GM18909 (cell line): ENCODE results near the gene NXPE2.
"Not testable (repeated sequence)": the region's sequence is repeated elsewhere in the genome, so short reads cannot be mapped to it uniquely, and the experiment has no call there.

Source experiments
- ATAC-seq: cut with Tn5 transposase; IDR thresholded peaks from one replicate; pipeline ENCODE4 v1.9.1; 2021; ENCODE audit warnings: mild to moderate bottlenecking; ENCODE audit not compliant: unreplicated experiment, poor library complexity

NXPE2 gene

DNA sequence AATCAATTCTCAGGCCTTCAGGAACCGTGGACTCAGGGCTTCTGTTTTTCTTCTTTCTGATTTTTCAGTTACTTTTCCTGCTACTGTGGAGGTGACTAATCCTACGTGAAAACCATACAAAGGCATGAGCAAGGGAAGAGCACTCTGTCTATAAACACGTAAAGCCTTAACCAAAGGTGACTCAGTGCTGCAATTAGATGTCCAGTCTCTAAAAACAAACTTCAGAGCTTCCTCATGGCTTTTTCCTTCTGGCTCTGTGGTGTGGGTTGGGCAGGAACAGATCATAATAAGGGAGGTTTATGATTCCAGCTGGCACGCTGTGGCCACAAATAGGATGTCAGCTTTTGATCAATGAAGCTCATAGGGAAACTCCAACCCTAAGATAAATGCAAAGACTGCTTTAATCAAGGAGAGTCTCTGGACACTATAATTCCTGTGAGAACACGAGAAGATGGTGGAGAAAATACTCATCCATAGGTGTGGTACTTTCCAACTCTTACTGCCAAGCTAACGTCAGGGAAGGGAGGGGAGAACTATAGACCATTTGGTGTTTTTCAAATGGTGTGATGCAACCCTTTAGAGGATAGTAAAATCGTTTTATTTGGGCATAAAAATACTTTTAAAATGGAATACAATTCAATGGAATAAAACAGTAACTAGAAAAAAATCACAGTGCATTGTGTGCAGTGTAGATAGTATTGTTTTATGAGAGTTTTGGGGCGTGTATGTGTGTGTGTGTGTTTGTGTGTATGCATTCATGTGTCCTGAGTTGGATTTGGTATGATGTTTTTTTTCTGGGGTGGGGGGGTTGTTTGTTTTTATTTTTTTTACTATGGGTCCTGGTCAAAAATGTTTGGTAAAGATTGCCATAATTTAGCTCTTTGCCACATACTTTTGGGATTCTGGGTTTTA is at the start of gene NXPE2:
NXPE2 (plus strand) TSS at position 403 of the 912 bp plus-strand sequence; CDS start at position 452, 49 bp downstream.
- no peak for ATAC-seq

GRCh38 chr11:114631445-114631965 is 46.8 kb upstream of the NXPE2 start:
- ATAC-seq = not testable (repeated sequence)

DNA sequence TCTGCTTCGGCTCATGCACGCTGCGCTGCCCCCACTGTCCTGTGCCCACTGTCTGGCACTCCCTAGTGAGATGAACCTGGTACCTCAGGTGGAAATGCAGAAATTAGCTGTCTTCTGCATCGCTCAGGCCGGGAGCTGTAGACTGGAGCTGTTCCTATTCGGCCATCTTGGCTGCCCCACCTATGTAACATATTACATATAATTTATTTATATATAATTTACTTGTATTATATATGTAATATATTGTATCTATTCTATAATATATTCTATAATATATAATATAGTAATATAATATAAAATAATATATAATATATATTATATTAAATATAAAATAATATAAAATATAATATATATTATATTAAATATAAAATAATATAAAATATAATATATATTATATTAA is 38.9 kb upstream of the NXPE2 start:
- ATAC-seq = not testable (repeated sequence)

- ATAC-seq = no peak
These were observed 27.7 kb upstream of the NXPE2 start for GRCh38 chr11:114650661-114651060.

- no peak for ATAC-seq
These were observed 27.1 kb upstream of the NXPE2 start for GRCh38 chr11:114651145-114651718.

DNA sequence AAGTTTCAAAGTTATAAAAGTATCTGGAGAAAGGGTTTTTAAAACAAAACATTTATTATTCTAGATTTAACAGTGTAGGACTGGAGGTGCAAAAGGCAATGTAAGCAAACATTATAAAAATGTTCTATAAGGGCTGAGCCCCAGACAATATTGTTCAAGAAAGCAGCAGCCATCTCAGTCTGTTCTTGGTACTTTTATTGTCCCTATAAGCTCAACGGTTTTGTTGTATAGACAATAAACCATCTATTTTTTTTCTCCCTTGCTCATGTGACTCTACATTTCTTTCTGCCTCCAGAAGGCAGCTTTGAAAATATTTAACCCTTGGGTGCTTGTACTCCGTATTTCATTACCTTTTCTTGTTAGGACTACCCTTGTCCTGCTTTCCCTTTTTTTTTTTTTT is 25.2 kb upstream of the NXPE2 start:
- ATAC-seq = no peak

GRCh38 chr11:114664641-114665040 is 13.7 kb upstream of the NXPE2 start:
- no peak for ATAC-seq

GRCh38 chr11:114666760-114667159 is 11.6 kb upstream of the NXPE2 start:
- ATAC-seq = no peak

DNA sequence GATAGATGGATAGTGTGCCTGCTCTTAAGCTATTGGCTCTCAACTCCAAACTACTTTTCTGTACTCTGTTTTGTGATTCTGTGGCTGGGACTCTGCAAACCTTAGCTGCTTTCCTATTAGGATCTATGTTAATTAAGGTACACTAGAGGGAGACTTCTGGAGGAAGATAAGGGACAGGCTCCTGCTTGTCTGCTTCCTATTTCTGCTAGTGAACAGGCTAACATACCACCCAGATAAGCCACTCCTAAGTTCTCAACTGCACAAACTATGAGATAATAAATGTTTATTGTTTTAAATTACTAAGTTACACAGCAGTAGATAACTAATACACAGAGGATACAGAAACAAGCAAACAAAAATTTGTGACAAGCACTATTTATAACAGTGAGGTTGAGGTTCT is 10.2 kb upstream of the NXPE2 start:
- no peak for ATAC-seq

- no peak for ATAC-seq
These were observed 4.7 kb upstream of the NXPE2 start for GRCh38 chr11:114673661-114674060.

DNA sequence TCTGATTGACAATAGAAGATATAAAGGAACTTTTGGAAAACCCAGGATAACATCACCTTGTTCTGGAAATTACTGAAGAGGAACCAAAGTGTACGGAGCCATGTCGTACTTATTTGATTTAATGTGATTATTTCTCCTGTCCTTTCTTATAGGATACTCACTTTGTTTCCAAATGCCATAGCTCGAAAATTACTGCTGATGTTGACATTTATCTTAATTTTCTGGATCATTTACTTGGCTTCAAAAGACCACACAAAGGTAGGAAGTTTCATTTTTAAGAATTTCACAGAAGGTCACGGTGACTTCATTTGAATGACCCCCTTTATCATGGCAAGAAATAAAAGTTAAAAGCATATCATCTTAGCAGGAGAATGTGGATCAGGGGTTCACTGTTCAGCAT is 1.2 kb downstream of the NXPE2 start:
- no peak for ATAC-seq

DNA sequence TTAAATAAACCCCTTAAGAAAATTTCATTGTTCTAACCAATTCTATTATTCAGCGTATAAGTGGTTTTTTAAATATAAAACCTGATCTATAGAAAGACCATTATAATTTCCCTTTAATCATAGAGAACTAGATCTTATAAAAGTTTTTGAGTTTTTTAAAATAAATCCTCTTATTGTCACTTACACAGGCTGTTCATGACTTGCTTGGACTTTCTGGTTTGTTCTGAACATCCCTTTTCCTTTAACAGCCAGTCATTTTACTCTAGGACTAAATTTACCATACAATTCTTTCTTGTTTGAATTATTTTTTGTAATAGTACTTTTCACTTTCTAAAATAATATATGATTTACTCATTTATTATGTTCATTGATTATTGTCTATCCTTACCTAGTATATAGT is 4.7 kb downstream of the NXPE2 start:
- no peak for ATAC-seq

GRCh38 chr11:114684636-114685035 is 6.3 kb downstream of the NXPE2 start:
- ATAC-seq = no peak

GRCh38 chr11:114685097-114685496 is 6.8 kb downstream of the NXPE2 start:
- no peak for ATAC-seq

GRCh38 chr11:114705280-114706024 is 27.1 kb downstream of the NXPE2 start:
- no peak for ATAC-seq

DNA sequence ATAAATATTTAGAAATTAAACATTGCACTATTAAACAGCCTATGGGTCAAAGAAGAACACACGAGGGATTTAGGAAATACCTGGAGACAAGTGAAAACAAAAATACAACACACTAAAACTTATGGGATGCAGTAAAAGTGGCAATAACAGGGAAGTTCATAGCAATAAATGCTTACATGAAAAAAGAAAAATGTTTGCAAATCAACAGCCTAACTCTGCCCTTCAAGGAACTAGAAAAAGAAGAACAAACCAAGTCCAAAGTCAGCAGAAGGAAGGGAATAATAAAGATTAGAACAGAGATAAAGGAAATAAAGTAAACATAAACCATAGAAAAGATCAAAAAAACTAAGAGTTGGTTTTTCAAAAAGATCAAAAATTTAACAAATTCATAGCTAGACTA is 31.6 kb downstream of the NXPE2 start:
- no peak for ATAC-seq

- no peak for ATAC-seq
These were observed 35.4 kb downstream of the NXPE2 start for GRCh38 chr11:114713756-114714155.

DNA sequence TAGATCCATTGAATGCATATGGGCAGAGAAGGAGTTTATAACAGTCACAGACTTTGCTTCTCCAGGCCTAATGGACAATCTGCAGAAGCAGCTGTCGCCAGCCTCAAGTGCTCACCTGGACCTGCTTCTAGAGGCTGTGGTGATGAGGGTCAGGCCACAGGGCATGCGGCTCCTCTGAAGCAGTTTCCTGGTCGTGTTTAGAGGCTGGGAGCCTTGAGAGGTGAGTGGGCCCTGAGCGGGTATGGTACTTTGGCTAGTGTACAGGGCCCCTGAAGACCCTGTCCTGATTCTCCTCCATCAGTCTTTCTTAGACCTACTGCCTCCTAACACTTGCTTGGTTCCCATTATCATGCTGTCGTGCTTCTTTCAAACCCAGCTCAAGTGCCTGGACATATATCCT is 41.2 kb downstream of the NXPE2 start:
- no peak for ATAC-seq

DNA sequence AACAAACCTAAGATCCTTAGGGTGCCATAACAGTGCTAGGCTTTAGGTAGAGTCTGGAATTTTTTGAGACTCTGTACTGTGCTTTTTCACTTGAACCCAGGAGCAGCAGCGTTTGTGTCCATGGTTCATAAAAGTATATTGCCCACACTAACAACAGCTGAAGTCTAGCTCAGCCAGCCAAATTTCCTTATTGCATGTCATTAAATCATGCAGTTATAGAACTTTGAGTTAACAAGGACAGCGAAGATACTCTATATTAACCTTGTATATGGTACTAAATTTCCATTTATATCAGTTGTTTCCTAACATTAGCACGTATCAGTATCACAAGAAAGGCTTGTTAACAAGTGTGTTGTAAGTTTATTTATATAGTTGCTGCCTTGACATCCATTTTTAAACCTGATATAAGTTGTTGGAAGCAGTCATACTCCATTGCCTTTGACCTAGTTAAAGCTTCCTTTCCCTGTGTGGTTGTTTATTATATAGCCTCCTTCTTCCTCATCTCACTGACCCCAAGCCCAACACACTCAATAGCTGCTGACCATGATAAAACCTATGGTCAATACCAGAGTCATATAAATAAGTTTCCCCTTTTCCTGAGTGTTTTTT is 46.7 kb downstream of the NXPE2 start:
- ATAC-seq = no peak

GRCh38 chr11:114725623-114726022 is 47.3 kb downstream of the NXPE2 start:
- no peak for ATAC-seq
